ENCODE results near the gene BCOR. TPM values are rescaled to one million over a fixed set of nuclear protein-coding genes. Genes with fewer than 3 reads are reported as not detected.

BCOR gene
- total RNA-seq, 1 experiment from 2014 or later: 21.8 TPM

- Histone ChIP-seq H3K9me3 (ENCODE audit: low read length) (no peaks in the 10 kb centered on the region), H3K4me3 (ENCODE audit: low read length) (no peak overlapping the region), H3K79me2 (ENCODE audit: low read length) (no peaks in the 10 kb centered on the region), H3K4me2 (ENCODE audit: low read length) (no peak overlapping the region), H3K36me3 (ENCODE audit: low read depth, low read length) (no peaks in the 10 kb centered on the region), H3K9me2 (replicated peaks; ENCODE audit: low read length) (no peaks in the 10 kb centered on the region), H4K20me1 (ENCODE audit: low read length) (no peaks in the 10 kb centered on the region), H3K4me1 (ENCODE audit: insufficient read depth, low read length) (peaks cover 25% of the 10 kb centered on the region), H3K27me3 (ENCODE audit: low read length) (no peaks in the 10 kb centered on the region), H2AFZ (ENCODE audit: low read length) (no peak overlapping the region), H3K9ac (ENCODE audit: low read length) (no peak overlapping the region), H3F3A (ENCODE audit: low read length, unreplicated experiment) (no peaks in the 10 kb centered on the region), H3K27ac (ENCODE audit: low read length) (no peak overlapping the region)
- no peak for TF ChIP-seq EZH2 (IDR thresholded peaks at IDR 0.05; ENCODE audit: low read length, unreplicated experiment)
- no peak for TF ChIP-seq EZH2phosphoT487 (IDR thresholded peaks at IDR 0.05; ENCODE audit: borderline replicate concordance, low read length)
- TF ChIP-seq CTCF (conservative IDR thresholded peaks at IDR 0.05; ENCODE audit: low read depth, low read length): no peak
- intact Hi-C loops (cut with micrococcal nuclease): no loop called here
- ChIA-PET CTCF (no interaction called here), POLR2A (ENCODE audit: unreplicated experiment) (no interaction called here)
- no TSS peak for BruUV-seq (replicated peaks)
- ATAC-seq (no peak), DNase-seq (no peak)
Measured at GRCh38 chrX:40111868-40112267, 14.1 kb upstream of the BCOR start.

- POLR2A ChIA-PET (ENCODE audit: unreplicated experiment): no interaction called here
- peak overlapping the region; percentile 91 for H3K4me2 ChIP-seq (ENCODE audit: low read length)
- H3K4me3 ChIP-seq (ENCODE audit: low read length): peak overlapping the region; percentile 76
- no peaks in the 10 kb centered on the region for H3F3A ChIP-seq (ENCODE audit: low read length, unreplicated experiment)
- H4K20me1 ChIP-seq (ENCODE audit: low read length): no peaks in the 10 kb centered on the region
- BruUV-seq (replicated peaks): no TSS peak
- TF ChIP-seq EZH2 (IDR thresholded peaks at IDR 0.05; ENCODE audit: low read length, unreplicated experiment) (no peak), EZH2phosphoT487 (IDR thresholded peaks at IDR 0.05; ENCODE audit: borderline replicate concordance, low read length) (no peak), CTCF (conservative IDR thresholded peaks at IDR 0.05; ENCODE audit: low read depth, low read length) (no peak)
- H3K9ac ChIP-seq (ENCODE audit: low read length): peak overlapping the region; percentile 58
- peaks cover 28% of the 10 kb centered on the region for H3K4me1 ChIP-seq (ENCODE audit: insufficient read depth, low read length)
- peak overlapping the region; percentile 29 for H3K27ac ChIP-seq (ENCODE audit: low read length)
- no peaks in the 10 kb centered on the region for H3K36me3 ChIP-seq (ENCODE audit: low read depth, low read length)
- no peaks in the 10 kb centered on the region for H3K79me2 ChIP-seq (ENCODE audit: low read length)
- H3K9me3 ChIP-seq (ENCODE audit: low read length): no peaks in the 10 kb centered on the region
- CTCF ChIA-PET: interaction anchor here (0.7 kb wide), 1 partner anchor 16 kb away, joined by 4 read pairs; no protein-coding TSS in a partner anchor
- ATAC-seq (peak; percentile 3), DNase-seq (no peak)
- peak overlapping the region; percentile 77 for H2AFZ ChIP-seq (ENCODE audit: low read length)
- intact Hi-C loops (cut with micrococcal nuclease): loop anchor here (2.0 to 5.0 kb wide), 3 partner anchors 43 to 158 kb away; no protein-coding TSS in a partner anchor
- no peaks in the 10 kb centered on the region for H3K27me3 ChIP-seq (ENCODE audit: low read length)
- no peaks in the 10 kb centered on the region for H3K9me2 ChIP-seq (replicated peaks; ENCODE audit: low read length)
Measured at GRCh38 chrX:40109288-40110008, 11.7 kb upstream of the BCOR start.

GRCh38 chrX:40108959-40109287, 11.2 kb upstream of the BCOR start:
- peak overlapping the region; percentile 58 for H3K9ac ChIP-seq (ENCODE audit: low read length)
- H3F3A ChIP-seq (ENCODE audit: low read length, unreplicated experiment): no peaks in the 10 kb centered on the region
- TF ChIP-seq EZH2 (IDR thresholded peaks at IDR 0.05; ENCODE audit: low read length, unreplicated experiment) (no peak), EZH2phosphoT487 (IDR thresholded peaks at IDR 0.05; ENCODE audit: borderline replicate concordance, low read length) (0 out of 2 replicates have a peak, but pooled peaks have one; percentile 51), CTCF (conservative IDR thresholded peaks at IDR 0.05; ENCODE audit: low read depth, low read length) (no peak)
- no TSS peak for BruUV-seq (replicated peaks)
- peak overlapping the region; percentile 91 for H3K4me2 ChIP-seq (ENCODE audit: low read length)
- no peaks in the 10 kb centered on the region for H4K20me1 ChIP-seq (ENCODE audit: low read length)
- peak; percentile 32 for ATAC-seq
- intact Hi-C loops (cut with micrococcal nuclease): loop anchor here (2.0 to 5.0 kb wide), 3 partner anchors 44 to 158 kb away; no protein-coding TSS in a partner anchor
- H3K27ac ChIP-seq (ENCODE audit: low read length): peak overlapping the region; percentile 44
- H3K9me3 ChIP-seq (ENCODE audit: low read length): no peaks in the 10 kb centered on the region
- CTCF ChIA-PET: no interaction called here
- peak overlapping the region; percentile 76 for H3K4me3 ChIP-seq (ENCODE audit: low read length)
- no peaks in the 10 kb centered on the region for H3K27me3 ChIP-seq (ENCODE audit: low read length)
- H2AFZ ChIP-seq (ENCODE audit: low read length): peak overlapping the region; percentile 77
- peaks cover 32% of the 10 kb centered on the region for H3K4me1 ChIP-seq (ENCODE audit: insufficient read depth, low read length)
- POLR2A ChIA-PET (ENCODE audit: unreplicated experiment): no interaction called here
- no peaks in the 10 kb centered on the region for H3K9me2 ChIP-seq (replicated peaks; ENCODE audit: low read length)
- DNase-seq: peak; percentile 79
- H3K36me3 ChIP-seq (ENCODE audit: low read depth, low read length): no peaks in the 10 kb centered on the region
- 0 out of 2 replicates have a peak, but pooled peaks cover under 1% of the 10 kb centered on the region for H3K79me2 ChIP-seq (ENCODE audit: low read length)
